ENCODE data around the gene TOP1. TPM values are rescaled to one million over a fixed set of nuclear protein-coding genes. Genes with fewer than 3 reads are reported as not detected.
A peak's percentile ranks its signal among the peaks of the same experiment; 100 is the strongest.
"Not testable (repeated sequence)": the region's sequence is repeated elsewhere in the genome, so short reads cannot be mapped to it uniquely, and the experiment has no call there.

The TOP1 gene
- total RNA-seq, 1 experiment from 2014 or later: 39.7 TPM

GRCh38 chr20:41116282-41116956 lies 87.8 kb downstream of the TOP1 start:
- in situ Hi-C loops (cut with HindIII; ENCODE audit: low sequenced_read_pairs): no loop called here
- DNase-seq (ENCODE audit: low spot score): no peak

- in situ Hi-C loops (cut with HindIII; ENCODE audit: low sequenced_read_pairs): not testable (repeated sequence)
These were observed 89.5 kb downstream of the TOP1 start for GRCh38 chr20:41118159-41118558.

GRCh38 chr20:41118632-41119031 lies 90.0 kb downstream of the TOP1 start:
- in situ Hi-C loops (cut with HindIII; ENCODE audit: low sequenced_read_pairs): no loop called here
- no peak for DNase-seq (ENCODE audit: low spot score)

More at GRCh38 chr20:41118159-41118558, 89.5 kb downstream of the TOP1 start:
- DNase-seq (ENCODE audit: low spot score): not testable (repeated sequence)

GRCh38 chr20:41119614-41120561 lies 91.3 kb downstream of the TOP1 start:
- in situ Hi-C loops (cut with HindIII; ENCODE audit: low sequenced_read_pairs): no loop called here
- DNase-seq (ENCODE audit: low spot score): no peak

GRCh38 chr20:41121399-41121798 lies 92.8 kb downstream of the TOP1 start:
- in situ Hi-C loops (cut with HindIII; ENCODE audit: low sequenced_read_pairs): no loop called here

GRCh38 chr20:41123631-41124030 lies 95.0 kb downstream of the TOP1 start:
- no peak for DNase-seq (ENCODE audit: low spot score)
- in situ Hi-C loops (cut with HindIII; ENCODE audit: low sequenced_read_pairs): no loop called here

More at GRCh38 chr20:41121399-41121798, 92.8 kb downstream of the TOP1 start:
- no peak for DNase-seq (ENCODE audit: low spot score)

- no peak for DNase-seq (ENCODE audit: low spot score)
- in situ Hi-C loops (cut with HindIII; ENCODE audit: low sequenced_read_pairs): no loop called here
These were observed 96.0 kb downstream of the TOP1 start for GRCh38 chr20:41124451-41125094.

- in situ Hi-C loops (cut with HindIII; ENCODE audit: low sequenced_read_pairs): no loop called here
- no peak for DNase-seq (ENCODE audit: low spot score)
These were observed 97.2 kb downstream of the TOP1 start for GRCh38 chr20:41125530-41126457.

GRCh38 chr20:41126719-41127118 lies 98.1 kb downstream of the TOP1 start:
- in situ Hi-C loops (cut with HindIII; ENCODE audit: low sequenced_read_pairs): no loop called here
- DNase-seq (ENCODE audit: low spot score): no peak

GRCh38 chr20:41128317-41128716 lies 99.7 kb downstream of the TOP1 start:
- DNase-seq (ENCODE audit: low spot score); in situ Hi-C loops (cut with HindIII; ENCODE audit: low sequenced_read_pairs): not testable (repeated sequence)

GRCh38 chr20:41131594-41132387 lies 103.2 kb downstream of the TOP1 start:
- in situ Hi-C loops (cut with HindIII; ENCODE audit: low sequenced_read_pairs): no loop called here
- DNase-seq (ENCODE audit: low spot score): no peak

GRCh38 chr20:41132388-41132775 lies 103.8 kb downstream of the TOP1 start:
- DNase-seq (ENCODE audit: low spot score); in situ Hi-C loops (cut with HindIII; ENCODE audit: low sequenced_read_pairs): not testable (repeated sequence)

GRCh38 chr20:41133709-41134361 lies 105.2 kb downstream of the TOP1 start:
- in situ Hi-C loops (cut with HindIII; ENCODE audit: low sequenced_read_pairs): no loop called here

GRCh38 chr20:41134362-41135186 lies 106.0 kb downstream of the TOP1 start:
- in situ Hi-C loops (cut with HindIII; ENCODE audit: low sequenced_read_pairs): no loop called here
- no peak for DNase-seq (ENCODE audit: low spot score)

More at GRCh38 chr20:41133709-41134361, 105.2 kb downstream of the TOP1 start:
- DNase-seq (ENCODE audit: low spot score): no peak

- peak; percentile 42 for DNase-seq (ENCODE audit: low spot score)
- in situ Hi-C loops (cut with HindIII; ENCODE audit: low sequenced_read_pairs): no loop called here
These were observed 106.7 kb downstream of the TOP1 start for GRCh38 chr20:41135187-41135887.
